ENCODE measurements around the gene SAMD8. TPM values are rescaled to one million over a fixed set of nuclear protein-coding genes. Genes with fewer than 3 reads are reported as not detected.
A peak's percentile ranks its signal among the peaks of the same experiment; 100 is the strongest.
"Not testable (repeated sequence)": the region's sequence is repeated elsewhere in the genome, so short reads cannot be mapped to it uniquely, and the experiment has no call there.

Gene SAMD8
- total and polyA plus RNA-seq, 7 donors, result 2.1 to 37.5 (median 25.0) TPM

- DNase-seq, result peak; percentile 51
- Histone ChIP-seq H3K36me3 (no peaks in the 10 kb centered on the region), H3K9me3 (no peaks in the 10 kb centered on the region), H3K27ac (no peak overlapping the region), H3K4me3 (no peak overlapping the region), H3K4me1 (peaks cover 0 to 34% (median 26%) of the 10 kb centered on the region in 4 donors), H3K27me3 (no peaks in the 10 kb centered on the region)
- WGBS, 2 donors, result 91 to 93% methylated on average over 2 of the region's 2 CpGs
- intact Hi-C loops (cut with DNase I), result no loop called here
- no peak for TF ChIP-seq POLR2AphosphoS5 (IDR thresholded peaks at IDR 0.05)
- TF ChIP-seq, protein P1, sequence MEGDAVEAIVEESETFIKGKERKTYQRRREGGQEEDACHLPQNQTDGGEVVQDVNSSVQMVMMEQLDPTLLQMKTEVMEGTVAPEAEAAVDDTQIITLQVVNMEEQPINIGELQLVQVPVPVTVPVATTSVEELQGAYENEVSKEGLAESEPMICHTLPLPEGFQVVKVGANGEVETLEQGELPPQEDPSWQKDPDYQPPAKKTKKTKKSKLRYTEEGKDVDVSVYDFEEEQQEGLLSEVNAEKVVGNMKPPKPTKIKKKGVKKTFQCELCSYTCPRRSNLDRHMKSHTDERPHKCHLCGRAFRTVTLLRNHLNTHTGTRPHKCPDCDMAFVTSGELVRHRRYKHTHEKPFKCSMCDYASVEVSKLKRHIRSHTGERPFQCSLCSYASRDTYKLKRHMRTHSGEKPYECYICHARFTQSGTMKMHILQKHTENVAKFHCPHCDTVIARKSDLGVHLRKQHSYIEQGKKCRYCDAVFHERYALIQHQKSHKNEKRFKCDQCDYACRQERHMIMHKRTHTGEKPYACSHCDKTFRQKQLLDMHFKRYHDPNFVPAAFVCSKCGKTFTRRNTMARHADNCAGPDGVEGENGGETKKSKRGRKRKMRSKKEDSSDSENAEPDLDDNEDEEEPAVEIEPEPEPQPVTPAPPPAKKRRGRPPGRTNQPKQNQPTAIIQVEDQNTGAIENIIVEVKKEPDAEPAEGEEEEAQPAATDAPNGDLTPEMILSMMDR (IDR thresholded peaks at IDR 0.05), result no peak
- TF ChIP-seq POLR2A (IDR thresholded peaks at IDR 0.05), result no peak
- no peak for TF ChIP-seq EP300 (IDR thresholded peaks at IDR 0.05)
These were observed 86.5 kb downstream of the SAMD8 start for GRCh38 chr10:75197906-75198305.

- H3K4me3 ChIP-seq; intact Hi-C loops (cut with DNase I); H3K27me3 ChIP-seq; H3K9me3 ChIP-seq; H3K36me3 ChIP-seq; H3K27ac ChIP-seq: not testable (repeated sequence)
- WGBS, 2 donors, result 94 to 96% methylated on average over 6 of the region's 6 CpGs
- H3K4me1 ChIP-seq, result peaks cover 0 to 38% (median 31%) of the 10 kb centered on the region in 4 donors
- DNase-seq, result peak; percentile 4
These were observed 88.5 kb downstream of the SAMD8 start for GRCh38 chr10:75199949-75200348.

DNA sequence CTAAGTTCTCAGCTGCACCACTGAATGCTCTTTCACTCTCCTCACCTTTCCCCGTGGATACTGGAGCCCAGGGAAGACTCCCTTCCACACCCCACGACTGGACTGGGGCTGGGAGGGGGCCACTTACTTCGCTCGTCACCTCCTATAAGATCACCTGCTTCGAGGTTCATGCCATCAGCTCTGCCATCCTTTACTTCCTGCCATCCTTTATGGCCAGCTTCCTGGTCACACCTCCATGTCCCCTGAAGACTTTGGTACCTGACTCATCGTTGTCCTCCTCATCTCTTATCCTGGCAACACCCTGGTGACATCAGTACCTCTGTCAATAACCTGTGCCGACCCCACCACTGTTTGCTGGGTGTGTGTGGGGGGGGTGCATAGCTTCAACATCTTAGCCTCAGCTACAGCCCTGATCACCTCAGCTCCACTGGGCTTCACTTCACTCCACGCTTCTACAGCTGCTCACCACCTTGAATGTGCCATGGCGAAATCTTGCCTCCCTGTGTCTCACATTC lies 90.4 kb downstream of the SAMD8 start:
- no peaks in the 10 kb centered on the region for H3K9me3 ChIP-seq
- WGBS, 2 donors, result 37 to 73% methylated on average over 9 of the region's 9 CpGs
- peak overlapping the region in 3 of 4 donors; percentile 73 to 84 (median 77) for H3K27ac ChIP-seq
- H3K36me3 ChIP-seq, result no peaks in the 10 kb centered on the region
- intact Hi-C loops (cut with DNase I), result no loop called here
- peak; percentile 39 for DNase-seq
- no peak for TF ChIP-seq POLR2A (IDR thresholded peaks at IDR 0.05)
- H3K27me3 ChIP-seq, result no peaks in the 10 kb centered on the region
- peaks cover 0 to 28% (median 19%) of the 10 kb centered on the region in 4 donors for H3K4me1 ChIP-seq
- H3K4me3 ChIP-seq, result no peak overlapping the region

- H3K36me3 ChIP-seq, result no peaks in the 10 kb centered on the region
- H3K27ac ChIP-seq, result peak overlapping the region; percentile 67 to 84 (median 75)
- DNase-seq, result peak; percentile 91
- 71 to 74% methylated on average over 1 of the region's 1 CpG for WGBS, 2 donors
- no peaks in the 10 kb centered on the region for H3K27me3 ChIP-seq
- H3K9me3 ChIP-seq, result no peaks in the 10 kb centered on the region
- TF ChIP-seq POLR2A (IDR thresholded peaks at IDR 0.05), result no peak
- TF ChIP-seq POLR2AphosphoS5 (IDR thresholded peaks at IDR 0.05), result peak in 3 of 4 donors; percentile 25 to 37 (median 28)
- peaks cover 0 to 28% (median 20%) of the 10 kb centered on the region in 4 donors for H3K4me1 ChIP-seq
- intact Hi-C loops (cut with DNase I), result no loop called here
- H3K4me3 ChIP-seq, result no peak overlapping the region
These were observed 91.0 kb downstream of the SAMD8 start for GRCh38 chr10:75202321-75203045.

DNA sequence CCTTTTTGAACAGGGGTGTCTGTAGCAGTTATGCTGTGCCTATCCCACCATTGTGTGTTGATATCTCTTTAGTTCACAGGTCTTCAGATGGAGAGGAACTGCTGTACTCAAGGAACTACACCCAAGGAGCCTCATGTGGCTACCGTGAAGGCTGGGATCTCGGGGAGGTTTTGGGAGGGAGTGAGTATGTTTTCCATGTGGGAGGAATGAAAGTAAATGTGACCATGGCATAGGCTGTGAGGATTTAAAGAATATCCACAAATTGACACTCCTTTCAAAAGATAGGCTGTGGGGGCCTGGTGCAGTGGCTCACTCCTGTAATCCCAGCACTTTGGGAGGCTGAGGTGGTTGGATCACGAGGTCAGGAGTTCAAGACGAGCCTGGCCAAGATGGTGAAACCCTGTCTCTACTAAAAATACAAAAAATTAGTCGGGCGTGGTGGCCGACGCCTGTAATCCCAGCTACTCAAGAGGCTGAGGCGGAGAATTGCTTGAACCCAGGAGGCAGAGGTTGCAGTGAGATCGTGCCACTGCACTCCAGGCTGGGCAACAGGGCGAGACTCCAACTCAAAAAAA lies 91.7 kb downstream of the SAMD8 start:
- DNase-seq, result peak; percentile 46
- H3K27me3 ChIP-seq; H3K4me3 ChIP-seq; intact Hi-C loops (cut with DNase I); H3K9me3 ChIP-seq; H3K36me3 ChIP-seq: not testable (repeated sequence)
- H3K27ac ChIP-seq, result peak overlapping the region; percentile 67 to 84 (median 75)
- WGBS, 2 donors, result 63 to 83% methylated on average over 11 of the region's 11 CpGs
- H3K4me1 ChIP-seq, result peaks cover 0 to 35% (median 25%) of the 10 kb centered on the region in 4 donors

- WGBS, 2 donors, result 96 to 97% methylated on average over 5 of the region's 5 CpGs
- Histone ChIP-seq H3K27ac (peak overlapping the region in 3 of 4 donors; percentile 67 to 84 (median 77)), H3K4me1 (peaks cover 0 to 41% (median 30%) of the 10 kb centered on the region in 4 donors), H3K27me3 (no peaks in the 10 kb centered on the region), H3K36me3 (no peaks in the 10 kb centered on the region), H3K4me3 (no peak overlapping the region), H3K9me3 (no peaks in the 10 kb centered on the region)
- no peak for TF ChIP-seq EP300 (IDR thresholded peaks at IDR 0.05)
- DNase-seq, result peak; percentile 56
- intact Hi-C loops (cut with DNase I), result no loop called here
These were observed 92.3 kb downstream of the SAMD8 start for GRCh38 chr10:75203724-75204123.

DNA sequence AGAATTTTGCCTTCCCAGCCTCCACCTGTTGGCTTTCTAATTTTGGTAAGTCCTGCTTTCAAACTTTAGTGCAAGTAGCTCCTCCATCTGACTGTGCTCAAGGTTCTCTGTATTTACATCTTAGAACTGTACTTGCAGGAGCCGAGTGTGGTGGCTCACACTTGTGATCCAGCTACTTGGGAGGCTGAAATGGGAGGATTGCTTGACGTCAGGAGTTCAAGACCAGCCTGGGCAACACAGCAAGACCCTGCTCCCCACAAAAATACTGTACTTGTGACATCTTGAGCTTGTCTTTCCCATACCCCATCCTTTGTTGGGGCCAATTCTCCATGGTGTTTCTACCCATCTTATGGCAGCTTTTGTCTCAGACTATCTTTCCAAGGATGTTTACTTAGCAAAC lies 94.5 kb downstream of the SAMD8 start:
- TF ChIP-seq POLR2A (IDR thresholded peaks at IDR 0.05) (no peak), EP300 (IDR thresholded peaks at IDR 0.05) (no peak), POLR2AphosphoS5 (IDR thresholded peaks at IDR 0.05) (no peak)
- TF ChIP-seq, protein P1 (IDR thresholded peaks at IDR 0.05), result no peak
- H3K27ac ChIP-seq, result no peak overlapping the region
- no peak overlapping the region for H3K4me3 ChIP-seq
- H3K36me3 ChIP-seq, result no peaks in the 10 kb centered on the region
- H3K4me1 ChIP-seq, result peaks cover 0 to 50% (median 38%) of the 10 kb centered on the region in 4 donors
- no peaks in the 10 kb centered on the region for H3K27me3 ChIP-seq
- H3K9me3 ChIP-seq, result no peaks in the 10 kb centered on the region
- WGBS, 2 donors, result 91 to 93% methylated on average over 2 of the region's 2 CpGs
- DNase-seq, result peak; percentile 12
- intact Hi-C loops (cut with DNase I), result no loop called here

- H3K9me3 ChIP-seq; H3K27me3 ChIP-seq; H3K27ac ChIP-seq; intact Hi-C loops (cut with DNase I); H3K4me3 ChIP-seq; H3K36me3 ChIP-seq: not testable (repeated sequence)
- DNase-seq, result peak; percentile 34
- 93% methylated on average over 14 of the region's 14 CpGs for WGBS, 2 donors
- peaks cover 0 to 53% (median 37%) of the 10 kb centered on the region in 4 donors for H3K4me1 ChIP-seq
These were observed 95.2 kb downstream of the SAMD8 start for GRCh38 chr10:75206638-75207037.

All from sigmoid colon (tissue), 7 donors.